Measurements from ENCODE around the gene MLEC.

The MLEC gene, protein sequence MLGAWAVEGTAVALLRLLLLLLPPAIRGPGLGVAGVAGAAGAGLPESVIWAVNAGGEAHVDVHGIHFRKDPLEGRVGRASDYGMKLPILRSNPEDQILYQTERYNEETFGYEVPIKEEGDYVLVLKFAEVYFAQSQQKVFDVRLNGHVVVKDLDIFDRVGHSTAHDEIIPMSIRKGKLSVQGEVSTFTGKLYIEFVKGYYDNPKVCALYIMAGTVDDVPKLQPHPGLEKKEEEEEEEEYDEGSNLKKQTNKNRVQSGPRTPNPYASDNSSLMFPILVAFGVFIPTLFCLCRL

DNA sequence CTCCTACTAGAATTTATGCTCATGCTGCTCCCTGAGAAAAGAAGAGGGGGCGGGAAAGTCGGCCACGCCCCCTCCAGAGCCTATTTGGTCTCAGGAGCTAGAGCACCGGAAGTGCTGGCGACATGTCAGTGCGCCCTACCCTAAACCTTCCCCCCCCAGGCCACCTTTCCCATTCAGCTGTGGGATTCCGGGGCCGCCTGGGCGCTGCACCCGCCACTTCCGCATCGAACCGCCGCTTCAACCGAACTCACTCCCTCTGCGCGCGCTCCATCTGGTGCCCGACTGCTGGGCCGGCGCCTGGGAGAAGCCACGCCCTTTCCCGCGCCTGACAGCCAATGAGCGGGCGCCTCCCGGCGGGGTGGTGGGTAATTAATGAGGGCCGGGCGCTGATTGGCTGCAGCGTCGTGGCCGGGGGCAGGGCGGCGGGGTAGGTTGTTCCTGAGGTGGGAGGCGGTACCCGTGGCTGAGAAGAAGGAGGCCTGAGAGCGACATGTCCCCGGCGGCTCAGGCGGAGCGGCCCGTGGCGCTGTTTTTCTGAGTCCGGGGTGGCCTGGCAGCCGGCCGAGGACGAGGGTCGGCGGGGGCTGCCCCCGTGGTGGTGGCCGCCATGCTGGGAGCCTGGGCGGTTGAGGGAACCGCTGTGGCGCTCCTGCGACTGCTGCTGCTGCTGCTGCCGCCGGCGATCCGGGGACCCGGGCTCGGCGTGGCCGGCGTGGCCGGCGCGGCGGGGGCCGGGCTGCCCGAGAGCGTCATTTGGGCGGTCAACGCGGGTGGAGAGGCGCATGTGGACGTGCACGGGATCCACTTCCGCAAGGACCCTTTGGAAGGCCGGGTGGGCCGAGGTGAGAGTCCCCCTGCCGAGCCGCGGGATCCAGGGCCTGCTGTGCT lies at the start of gene MLEC:
TSS of gene MLEC (plus strand) at position 460 of the 888 bp plus-strand sequence. CDS start at position 608, 148 bp downstream.
- peak; percentile 82 to 84 for ATAC-seq

DNA sequence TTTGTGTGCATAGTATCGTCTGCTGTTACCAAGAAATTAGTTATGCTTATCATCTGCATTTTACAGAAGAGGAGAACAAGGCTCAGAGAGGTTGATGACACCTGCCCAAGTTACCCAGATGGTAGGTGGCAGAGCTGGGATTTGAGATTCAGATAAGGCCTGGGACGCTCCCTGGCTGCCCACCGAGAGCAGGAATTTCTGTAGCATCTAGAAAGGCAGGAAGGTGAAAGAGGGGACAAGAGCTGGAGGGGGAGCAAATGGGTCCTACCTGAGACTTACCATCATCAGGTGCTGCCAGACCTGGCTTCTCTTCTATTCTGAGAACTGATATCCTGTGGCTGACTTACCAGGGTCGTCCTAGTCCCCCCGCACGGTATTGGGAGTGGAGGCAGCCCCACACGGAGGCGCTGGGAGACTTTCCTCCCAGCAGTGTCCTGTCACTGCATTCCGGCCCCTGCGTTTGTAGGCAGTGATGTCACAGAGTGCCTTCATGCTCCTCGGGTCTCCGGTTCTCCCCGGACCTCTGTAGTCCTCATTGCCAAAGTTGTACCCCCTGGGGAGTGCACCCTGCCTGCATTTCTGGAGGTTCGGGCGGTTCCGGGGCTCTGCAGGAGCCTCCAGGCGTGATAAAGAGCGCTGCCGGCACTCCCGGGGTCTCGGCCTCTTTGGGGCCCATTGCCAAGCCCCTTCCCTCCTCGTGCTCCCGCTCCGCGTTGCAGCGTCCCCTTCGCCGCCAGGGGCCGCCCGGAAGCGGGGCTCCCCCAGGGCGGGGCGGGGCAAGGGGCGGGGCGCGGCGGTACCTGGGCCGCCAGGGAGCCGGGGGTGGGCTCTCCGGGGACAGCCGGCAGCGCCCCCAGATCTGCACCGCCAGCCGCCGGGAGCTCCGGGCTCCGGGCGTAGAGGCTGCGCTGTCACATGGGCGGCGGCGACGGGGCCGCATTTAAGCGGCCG lies 46.9 kb upstream of the MLEC start, which contains the start of gene CABP1:
TSS of gene CABP1 (plus strand) at position 856 of the 951 bp plus-strand sequence. CDS start at position 916, 60 bp downstream.
- peak; percentile 78 to 85 for ATAC-seq

DNA sequence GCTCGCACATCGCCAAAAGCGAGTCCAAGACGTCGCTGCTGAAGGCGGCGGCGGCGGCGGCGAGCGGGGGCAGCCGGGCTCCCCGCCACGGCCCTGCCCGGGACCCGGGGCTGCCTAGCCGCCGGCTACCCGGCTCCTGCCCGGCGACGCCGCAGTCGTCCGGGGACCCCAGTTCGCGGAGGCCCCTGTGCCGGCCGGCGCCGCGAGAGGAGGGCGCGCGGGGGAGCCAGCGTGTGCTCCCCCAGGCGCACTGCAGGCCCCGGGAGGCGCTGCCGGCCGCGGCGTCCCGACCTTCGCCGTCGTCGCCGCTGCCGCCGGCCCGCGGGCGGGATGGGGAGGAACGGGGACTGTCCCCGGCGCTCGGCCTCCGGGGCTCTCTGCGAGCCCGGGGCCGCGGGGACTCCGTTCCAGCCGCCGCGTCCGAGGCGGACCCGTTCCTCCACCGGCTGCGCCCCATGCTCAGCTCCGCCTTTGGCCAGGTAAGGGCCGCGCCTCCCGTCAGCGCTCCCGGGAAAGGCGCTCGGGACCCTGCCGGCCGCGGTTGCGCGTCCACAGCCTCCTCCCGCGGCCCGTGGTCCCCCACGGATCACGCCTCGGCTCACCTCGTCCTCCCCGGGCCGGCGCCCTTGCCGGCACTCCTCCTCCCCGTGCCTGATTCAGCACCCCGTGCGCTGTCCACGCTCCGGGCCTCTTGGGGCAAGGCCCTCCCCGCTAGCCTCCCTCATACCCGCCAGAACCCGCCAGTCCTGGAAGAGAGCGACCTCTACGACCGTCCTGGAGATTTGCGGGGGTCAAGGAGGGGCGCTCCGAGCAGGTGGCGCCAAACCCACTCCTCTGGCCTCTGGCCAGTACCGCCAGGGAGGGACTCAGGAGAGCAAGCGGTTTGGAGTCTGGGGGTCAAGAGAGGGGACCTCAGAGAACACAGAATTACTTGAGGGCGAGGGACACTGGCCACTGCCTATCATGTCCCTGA lies 45.8 kb upstream of the MLEC start:
- ATAC-seq = peak; percentile 57 to 72

DNA sequence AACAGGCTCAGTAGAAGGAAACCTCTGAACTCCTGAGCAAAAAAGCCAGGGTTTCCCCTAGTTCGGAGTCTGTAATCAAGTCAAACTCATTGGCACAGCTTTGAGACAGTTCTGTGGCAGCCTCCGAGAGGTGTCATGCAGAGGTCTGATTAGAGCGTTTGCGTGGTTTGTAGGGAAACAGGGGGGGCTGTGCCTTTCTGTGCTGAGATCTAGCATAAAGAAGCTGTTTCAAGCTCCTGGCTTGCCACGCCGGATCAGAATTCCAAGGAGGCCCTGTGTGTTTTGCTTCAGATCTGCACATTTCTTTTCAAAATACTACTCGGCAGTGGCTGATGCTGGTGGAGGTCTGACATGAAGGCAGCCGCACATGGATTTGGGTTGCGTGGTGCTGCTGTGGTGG lies 44.8 kb upstream of the MLEC start:
- no peak for ATAC-seq

DNA sequence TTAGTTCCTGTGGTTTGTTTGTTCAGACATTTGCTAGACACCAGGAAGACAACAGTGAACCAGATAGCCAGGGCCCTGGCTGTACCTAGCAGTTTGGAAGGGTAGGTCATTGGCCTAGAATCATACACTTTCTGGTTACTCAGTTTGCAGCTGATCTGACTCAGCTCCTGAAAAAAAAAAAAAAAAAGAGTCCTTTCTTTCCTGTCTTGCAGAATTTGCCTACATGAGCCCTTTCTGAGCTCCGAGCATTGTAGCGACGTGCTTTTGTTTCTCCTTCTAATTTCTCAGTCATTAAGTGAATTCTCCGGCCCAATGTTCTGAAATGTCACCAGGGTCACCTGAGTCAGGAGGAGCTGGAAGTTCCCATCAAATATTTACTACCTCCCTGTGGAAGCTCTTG lies 44.1 kb upstream of the MLEC start:
- no peak for ATAC-seq

DNA sequence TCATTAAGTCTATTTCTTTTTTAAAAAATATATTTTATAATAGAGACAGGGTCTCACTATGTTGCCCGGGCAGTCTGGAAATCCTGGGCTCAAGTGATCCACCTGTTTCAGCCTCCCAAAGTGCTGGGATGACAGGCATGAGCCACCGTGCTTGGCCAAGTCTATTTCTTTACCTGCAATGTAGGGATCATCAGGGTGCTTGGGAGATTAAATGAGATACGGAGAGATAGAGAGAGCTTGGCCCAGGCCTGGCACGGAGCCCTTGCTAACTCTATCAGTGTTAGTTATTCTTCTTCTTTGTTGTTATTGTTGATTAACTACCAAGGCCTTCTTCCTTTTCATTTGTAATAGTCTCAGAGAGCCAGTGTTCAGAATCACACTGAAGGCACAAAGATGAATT lies 43.4 kb upstream of the MLEC start:
- no peak for ATAC-seq

DNA sequence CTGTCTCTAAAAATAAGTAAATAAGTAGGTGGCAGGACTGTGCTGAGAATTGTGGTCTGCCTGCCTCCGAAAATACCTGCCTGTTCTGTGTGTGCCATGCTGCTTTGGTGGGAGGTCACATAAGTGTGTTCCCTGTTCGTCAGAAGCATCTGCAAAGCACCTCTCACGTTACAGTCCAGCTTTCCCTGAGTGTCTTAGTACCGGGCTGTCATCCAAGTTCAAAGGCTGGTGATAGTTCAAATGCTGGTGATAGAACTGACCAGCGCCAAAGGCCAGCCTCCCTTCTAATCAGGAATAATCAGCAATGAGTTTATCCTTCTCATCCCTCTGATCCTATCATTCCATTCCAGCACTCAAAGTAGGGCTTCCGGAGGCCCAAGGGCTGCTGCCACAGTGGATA lies 40.9 kb upstream of the MLEC start:
- ATAC-seq = no peak

DNA sequence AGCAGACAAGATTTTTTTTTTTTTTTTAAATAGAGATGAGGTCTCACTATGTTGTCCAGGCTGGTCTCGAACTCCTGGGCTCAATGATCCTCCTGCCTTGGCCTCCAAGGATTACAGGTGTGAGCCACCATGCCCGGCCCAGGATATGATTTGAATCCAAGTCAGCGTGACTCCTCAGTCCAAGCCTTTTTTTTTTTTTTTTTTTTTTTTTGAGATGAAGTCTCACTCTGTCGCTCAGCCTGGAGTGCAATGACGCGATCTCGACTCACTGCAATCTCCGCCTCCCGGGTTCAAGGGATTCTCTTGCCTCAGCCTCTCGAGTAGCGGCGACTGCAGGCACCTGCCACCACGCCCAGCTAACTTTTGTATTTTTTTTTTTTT lies 39.6 kb upstream of the MLEC start:
- no peak for ATAC-seq

DNA sequence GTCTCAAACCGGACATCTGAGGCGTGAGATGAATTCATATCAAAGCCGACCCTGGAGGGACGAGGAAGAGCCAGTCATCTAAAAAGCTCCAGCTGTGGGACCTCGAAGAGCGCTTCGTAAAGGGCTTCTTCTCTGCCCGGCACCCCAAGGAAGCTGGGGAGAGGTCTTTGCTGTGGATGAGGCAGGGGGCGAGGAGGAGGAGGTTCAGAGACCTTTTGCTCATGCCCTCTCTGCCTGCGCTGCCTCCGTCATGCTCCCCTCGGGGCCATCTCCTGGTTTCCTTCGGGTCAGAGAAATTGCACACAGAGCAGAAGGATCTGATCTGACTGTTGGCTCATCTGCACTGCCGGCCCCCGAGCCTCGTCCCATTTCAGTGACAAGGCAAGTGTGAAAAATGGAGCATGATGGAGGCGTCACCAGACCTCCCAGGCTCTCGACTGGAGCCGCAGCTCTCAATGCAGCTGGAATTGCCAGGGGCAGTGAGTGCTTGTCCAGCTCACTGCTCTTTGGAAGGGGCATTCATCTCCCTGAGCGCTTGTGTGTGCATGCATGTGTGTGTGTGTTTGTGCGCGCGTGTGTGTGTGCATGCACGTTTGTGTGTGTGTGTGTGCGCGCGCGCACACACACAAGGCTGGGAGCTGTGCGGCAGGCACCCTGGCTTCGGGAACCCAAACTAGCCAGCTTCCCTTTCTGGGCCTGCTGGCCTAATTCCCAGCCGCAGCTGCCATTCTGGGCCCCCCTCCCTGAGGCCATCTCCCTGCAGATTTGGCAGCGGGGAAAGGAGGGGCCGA lies 37.3 kb upstream of the MLEC start:
- no peak for ATAC-seq

DNA sequence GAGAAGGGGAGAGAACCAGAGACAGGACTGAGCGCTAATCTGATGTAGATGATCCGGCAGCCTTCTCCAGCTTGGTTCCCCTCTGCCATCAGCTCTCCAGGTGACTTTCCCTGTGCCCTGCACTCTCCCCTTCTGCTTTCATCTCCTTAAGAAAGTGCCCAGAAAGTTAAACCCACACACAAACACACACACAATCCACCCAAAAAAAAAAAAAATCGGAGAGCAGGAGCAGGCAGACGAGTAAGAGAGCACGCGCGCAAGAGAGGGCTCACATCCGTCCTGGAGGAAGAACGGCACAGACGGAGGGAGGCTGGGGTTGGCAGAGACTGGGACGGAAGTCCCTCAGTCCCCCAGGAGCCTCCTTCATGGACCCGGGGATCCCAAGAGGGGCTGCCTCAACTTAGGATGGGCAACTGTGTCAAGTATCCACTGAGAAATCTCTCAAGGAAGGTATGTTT lies 36.7 kb upstream of the MLEC start:
- no peak for ATAC-seq

DNA sequence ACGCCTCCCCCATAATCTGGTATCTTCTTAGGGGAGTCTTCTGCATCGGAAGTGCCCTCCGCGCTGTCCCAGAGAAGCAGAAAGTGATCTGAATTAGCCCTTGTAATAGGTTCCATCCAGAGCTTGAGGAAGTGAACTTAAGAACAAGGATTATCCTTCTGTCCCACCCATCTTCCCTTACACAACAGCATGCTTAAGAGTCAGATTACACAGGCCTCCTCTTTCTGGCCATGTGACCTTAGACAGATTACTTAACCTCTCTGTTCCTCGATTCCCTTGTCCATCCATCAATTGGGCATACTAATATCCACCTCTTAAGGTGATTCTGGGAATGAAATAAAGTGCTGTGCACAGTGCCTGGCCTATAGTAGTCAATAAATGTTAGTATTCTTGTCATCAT lies 35.1 kb upstream of the MLEC start:
- ATAC-seq = no peak

DNA sequence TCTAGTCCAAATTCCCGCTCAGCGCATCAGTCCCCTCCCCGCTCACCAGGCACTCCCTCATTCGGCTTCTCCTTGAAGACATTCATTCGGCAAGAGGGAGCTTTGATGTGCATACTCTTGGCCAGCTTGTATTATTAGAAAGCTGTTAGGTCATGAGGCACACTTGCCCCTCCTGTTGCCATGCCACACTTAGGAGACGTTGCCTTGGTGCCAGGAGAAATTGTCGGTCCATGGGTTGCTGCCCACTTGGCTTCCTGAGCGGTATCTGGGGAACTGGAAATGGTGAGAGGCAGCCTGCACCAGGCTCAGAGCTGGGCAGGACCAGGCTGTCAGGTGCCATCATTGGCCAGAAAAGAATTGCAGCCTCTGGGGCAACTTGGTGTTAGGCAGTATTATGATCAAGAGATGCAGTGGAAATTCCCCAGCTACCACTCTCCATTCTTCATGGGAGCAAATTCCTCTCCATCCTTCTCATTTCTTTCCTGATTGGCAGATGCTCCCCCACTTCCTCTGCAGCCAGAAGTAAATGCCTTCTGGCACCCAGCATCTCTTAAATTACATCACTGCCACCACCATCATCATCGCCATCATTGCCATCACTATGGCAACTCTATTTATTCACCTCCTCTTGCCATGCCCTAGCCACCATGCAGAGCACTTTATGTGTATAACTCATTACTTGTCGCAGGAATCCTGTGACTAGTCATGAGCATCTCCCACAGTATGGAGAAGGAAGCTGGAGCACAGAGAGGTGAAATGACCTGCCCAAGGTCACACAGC lies 34.1 kb upstream of the MLEC start:
- no peak for ATAC-seq

DNA sequence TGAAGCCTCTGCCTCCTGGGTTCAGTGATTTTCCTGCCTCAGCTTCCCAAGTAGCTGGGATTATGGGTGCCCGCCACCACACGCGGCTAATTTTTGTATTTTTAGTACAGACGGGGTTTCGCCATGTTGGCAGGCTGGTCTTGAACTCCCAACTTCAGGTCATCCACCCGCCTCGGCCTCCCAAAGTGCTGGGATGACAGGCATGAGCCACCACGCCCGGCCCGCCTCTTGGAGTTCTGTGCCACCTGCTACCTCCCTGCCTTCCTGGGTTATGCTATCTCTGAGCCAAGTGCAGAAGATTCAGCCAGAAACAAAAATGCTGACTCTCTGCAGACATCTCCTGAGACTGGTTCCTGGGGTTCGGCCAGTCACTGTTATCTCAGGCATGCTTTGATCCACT lies 33.3 kb upstream of the MLEC start:
- no peak for ATAC-seq

DNA sequence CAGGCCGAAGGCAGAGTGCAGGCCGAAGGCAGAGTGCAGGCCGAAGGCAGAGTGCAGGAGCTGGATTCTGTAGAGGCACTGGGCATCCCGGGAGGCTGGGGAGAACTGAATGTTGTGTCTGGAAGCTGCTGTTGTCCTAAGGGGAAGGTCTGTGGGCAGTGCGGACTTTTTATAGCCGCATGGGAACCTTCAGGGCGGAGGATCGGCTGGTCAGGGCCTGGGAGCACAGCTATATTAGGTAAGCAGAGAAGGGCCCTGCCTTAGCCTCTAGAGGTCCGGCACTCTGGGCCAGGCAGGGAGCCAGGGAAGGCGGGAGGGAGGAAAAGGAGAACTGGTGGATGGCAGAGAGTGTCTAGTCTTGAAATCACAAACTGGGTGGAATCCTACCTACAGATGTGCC lies 32.3 kb upstream of the MLEC start:
- no peak for ATAC-seq

DNA sequence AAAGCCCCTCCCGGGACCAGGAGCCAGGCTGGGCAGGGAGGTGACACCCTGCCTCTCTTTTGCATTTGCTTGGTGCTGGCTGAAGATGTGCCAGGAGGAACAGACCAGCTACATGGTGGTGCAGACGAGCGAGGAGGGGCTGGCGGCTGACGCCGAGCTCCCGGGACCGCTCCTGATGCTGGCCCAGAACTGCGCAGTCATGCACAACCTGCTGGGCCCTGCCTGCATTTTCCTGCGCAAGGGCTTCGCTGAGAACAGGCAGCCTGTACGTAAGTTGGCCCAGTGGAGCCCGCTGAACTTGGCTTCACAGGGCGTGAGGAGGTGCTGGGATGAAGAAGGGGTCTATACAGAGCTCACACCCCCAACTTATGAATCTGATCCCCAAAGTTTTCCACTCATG lies 30.9 kb upstream of the MLEC start:
- ATAC-seq = no peak

DNA sequence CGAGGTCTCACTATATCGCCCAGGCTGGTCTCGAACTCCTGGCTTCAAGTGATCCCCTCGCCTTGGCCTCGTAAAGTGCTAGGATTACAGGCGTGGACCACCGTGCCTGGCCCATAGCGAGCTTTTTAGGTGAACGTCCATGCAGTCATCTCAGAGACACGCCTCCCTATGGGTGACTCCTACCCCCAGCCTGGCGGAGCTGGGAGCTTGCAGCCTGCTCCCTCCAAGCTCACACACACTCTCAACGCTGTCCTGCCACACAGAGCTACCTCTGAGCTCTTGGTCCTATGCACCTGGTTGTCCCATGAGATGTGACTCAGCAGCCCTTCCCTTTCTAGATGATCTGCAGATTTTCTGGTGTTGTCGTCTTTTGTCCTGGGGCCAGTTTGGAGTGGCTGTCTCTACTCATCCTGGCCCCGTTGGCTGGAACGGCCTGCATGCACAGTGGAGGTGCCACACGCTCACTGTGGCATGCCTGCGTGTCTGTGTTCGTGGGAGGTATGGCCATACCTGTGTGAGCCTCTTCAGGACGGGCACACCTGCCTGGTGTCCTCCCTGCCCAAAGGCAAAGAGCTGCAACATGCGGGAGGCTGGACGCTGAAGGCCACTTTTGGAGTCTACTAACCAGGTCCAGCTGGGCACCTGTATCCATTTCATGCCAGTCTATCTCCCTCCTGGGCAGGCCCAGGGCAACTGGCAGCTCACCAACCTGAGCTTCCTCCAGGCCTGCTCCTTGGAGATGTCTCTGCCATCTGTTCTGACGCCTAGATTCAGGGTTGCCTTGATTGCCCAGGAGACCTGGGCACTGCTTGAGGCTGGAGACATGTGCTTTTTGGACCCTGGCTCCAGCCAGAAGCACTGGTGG lies 28.4 kb upstream of the MLEC start:
- no peak for ATAC-seq

DNA sequence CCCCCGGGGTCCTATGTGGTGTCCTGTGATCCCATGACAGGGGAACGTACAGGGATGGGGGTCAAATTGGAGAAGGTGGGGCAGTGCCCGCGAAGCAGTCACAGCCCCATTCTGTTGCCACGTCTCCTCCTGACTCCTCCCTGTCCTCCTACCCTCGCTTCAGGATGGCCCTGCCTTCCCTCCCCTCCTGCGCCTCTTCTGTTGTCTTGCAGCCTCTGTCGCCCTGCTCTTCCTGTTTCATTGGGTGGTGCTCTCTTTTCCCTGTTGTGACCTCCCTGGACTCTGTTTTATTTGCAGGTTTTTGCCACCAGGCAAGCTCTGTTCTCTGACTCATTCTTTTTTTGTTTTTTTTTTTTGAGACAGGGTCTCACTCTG lies 27.8 kb upstream of the MLEC start:
- no peak for ATAC-seq

DNA sequence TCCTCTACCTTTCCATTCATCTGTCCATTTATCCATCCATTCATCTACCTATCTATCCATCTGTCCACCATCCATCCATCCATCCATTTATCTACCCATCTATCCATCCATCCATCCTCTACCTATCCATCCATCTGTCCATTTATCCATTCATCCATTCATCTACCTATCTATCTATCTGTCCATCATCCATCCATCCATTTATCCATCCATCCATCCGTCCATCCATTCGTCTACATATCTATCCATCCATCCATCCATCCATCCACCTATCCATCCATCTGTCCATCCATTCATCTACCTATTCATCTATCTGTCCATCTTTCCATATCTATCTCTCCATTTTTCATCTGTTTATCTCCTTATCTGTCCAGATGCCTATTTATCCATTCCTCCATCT lies 25.5 kb upstream of the MLEC start:
- ATAC-seq = no peak

DNA sequence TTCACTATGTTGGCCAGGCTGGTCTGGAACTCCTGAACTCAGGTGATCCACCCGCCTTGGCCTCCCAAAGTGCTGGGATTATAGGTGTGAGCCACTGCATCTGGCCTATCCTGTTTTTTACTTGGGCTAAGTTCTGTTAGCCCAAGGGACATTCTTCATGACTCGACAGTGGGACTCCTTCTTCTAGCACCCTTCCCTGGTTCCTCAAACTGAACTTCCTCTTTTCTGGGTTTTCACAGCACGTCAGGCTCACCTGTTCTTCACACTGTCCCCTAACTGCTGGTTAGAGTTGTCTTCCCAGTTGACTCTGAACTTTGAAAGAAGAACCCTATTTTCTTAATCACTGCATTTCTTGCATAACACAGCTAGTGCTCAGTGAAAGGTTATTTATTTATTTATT lies 24.1 kb upstream of the MLEC start:
- ATAC-seq = no peak

All from activated CD4-positive, CD25-positive, alpha-beta regulatory T cell treated with anti-CD3 and anti-CD28 coated beads, Interleukin-2, amount 50 U/mL, for 24 hours (primary cell).